Gastroesophageal sphincter (tissue), 3 donors: ENCODE data around the gene GPR65.

Experiments used
- EP300 ChIP-seq: sonication (generic); formaldehyde crosslinking; IDR thresholded peaks from one replicate; pipeline ENCODE4 v1.6.1; 2017; ENCODE audit warnings: antibody characterized with exemption, mild to moderate bottlenecking
- POLR2A ChIP-seq, 2 donors: fragments of 450-650 bp; IDR thresholded peaks; one replicate each; pipeline ENCODE4 v1.6.1; 2017; ENCODE audit warnings: antibody characterized with exemption in 2 of 2, mild to moderate bottlenecking in 2 of 2, moderate library complexity in 1 of 2
- POLR2AphosphoS5 ChIP-seq: sonication (generic); formaldehyde crosslinking; IDR thresholded peaks from one replicate; pipeline ENCODE4 v1.6.1; 2017; ENCODE audit warnings: antibody characterized with exemption
- TF ChIP-seq, protein P1 (sequence below), 4 experiments: fragments of 200-600 bp in 2 of 4; fragments of 450-650 bp in 2 of 4; sonication (generic) in 1 of 4; IDR thresholded peaks; one replicate each; pipeline ENCODE4 v1.5.1; 2017 to 2019; ENCODE audit warnings: antibody characterized with exemption in 4 of 4, mild to moderate bottlenecking in 2 of 4, moderate library complexity in 2 of 4

DNA sequence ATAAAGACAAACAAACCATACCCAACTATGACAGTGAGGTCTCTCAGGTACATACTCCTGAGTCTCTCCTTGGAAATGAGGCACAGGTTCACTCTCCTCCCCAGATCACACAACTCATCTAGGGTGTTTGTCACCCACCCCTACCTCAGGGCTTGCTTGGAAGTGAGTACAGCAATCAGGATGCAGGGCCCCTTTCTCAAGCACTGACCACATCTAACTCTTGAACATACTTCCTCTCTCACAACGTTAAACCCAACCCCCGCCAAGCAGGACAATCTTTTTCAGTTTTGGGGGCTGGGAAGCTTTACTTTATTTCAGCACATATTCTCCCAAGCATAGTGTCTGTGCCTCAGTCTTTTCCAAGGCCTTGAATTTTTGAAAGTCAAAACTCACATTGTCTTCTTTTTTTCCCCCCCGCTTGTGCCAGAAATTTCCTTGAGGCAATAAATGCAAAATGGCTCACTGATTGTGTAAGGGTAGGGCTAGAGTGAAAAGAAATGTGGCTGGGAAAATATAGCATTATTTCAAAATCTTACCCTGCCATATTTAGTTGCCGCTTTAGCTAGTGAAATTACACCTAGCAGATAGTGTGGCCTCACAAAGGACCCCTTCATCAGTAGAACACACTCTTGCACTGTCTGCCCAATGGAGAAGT lies 2.4 kb upstream of the GPR65 start:
- TF ChIP-seq, protein P1, sequence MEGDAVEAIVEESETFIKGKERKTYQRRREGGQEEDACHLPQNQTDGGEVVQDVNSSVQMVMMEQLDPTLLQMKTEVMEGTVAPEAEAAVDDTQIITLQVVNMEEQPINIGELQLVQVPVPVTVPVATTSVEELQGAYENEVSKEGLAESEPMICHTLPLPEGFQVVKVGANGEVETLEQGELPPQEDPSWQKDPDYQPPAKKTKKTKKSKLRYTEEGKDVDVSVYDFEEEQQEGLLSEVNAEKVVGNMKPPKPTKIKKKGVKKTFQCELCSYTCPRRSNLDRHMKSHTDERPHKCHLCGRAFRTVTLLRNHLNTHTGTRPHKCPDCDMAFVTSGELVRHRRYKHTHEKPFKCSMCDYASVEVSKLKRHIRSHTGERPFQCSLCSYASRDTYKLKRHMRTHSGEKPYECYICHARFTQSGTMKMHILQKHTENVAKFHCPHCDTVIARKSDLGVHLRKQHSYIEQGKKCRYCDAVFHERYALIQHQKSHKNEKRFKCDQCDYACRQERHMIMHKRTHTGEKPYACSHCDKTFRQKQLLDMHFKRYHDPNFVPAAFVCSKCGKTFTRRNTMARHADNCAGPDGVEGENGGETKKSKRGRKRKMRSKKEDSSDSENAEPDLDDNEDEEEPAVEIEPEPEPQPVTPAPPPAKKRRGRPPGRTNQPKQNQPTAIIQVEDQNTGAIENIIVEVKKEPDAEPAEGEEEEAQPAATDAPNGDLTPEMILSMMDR (IDR thresholded peaks at IDR 0.05), result no peak
- TF ChIP-seq POLR2AphosphoS5 (no peak), EP300 (no peak), POLR2A (IDR thresholded peaks at IDR 0.05) (no peak)
